Left forelimb (tissue), 1 donor: ENCODE measurements around the gene TCP11L2.
"Not testable (repeated sequence)": the region's sequence is repeated elsewhere in the genome, so short reads cannot be mapped to it uniquely, and the experiment has no call there.

Experiments
- DNase-seq: peaks from one replicate; pipeline ENCODE4 v3.0.0-alpha.2; 2018; ENCODE audit warnings: low spot score

Gene TCP11L2

GRCh38 chr12:106307181-106307580 lies 4.6 kb downstream of the TCP11L2 start:
- no peak for DNase-seq

- no peak for DNase-seq
Measured at GRCh38 chr12:106308121-106308520, 5.6 kb downstream of the TCP11L2 start.

DNA sequence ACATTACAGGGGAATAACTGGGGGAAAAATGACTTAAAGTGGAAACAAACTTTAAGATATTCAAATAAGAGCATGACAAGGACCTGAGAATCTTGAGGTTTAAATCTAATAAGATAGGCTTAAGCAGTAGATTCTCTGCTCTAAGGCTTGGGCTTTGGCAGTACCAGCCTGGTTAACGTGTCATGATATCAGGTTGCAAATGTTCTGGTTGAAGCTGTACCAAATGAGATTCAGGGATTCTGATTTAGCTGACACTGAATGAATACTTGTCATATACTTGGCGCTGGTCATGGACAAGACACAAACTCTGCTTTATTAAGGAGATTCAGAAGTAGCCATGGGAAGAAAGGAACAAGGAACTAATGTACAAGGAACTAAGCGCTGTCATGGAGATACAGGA lies 6.1 kb downstream of the TCP11L2 start:
- no peak for DNase-seq

DNA sequence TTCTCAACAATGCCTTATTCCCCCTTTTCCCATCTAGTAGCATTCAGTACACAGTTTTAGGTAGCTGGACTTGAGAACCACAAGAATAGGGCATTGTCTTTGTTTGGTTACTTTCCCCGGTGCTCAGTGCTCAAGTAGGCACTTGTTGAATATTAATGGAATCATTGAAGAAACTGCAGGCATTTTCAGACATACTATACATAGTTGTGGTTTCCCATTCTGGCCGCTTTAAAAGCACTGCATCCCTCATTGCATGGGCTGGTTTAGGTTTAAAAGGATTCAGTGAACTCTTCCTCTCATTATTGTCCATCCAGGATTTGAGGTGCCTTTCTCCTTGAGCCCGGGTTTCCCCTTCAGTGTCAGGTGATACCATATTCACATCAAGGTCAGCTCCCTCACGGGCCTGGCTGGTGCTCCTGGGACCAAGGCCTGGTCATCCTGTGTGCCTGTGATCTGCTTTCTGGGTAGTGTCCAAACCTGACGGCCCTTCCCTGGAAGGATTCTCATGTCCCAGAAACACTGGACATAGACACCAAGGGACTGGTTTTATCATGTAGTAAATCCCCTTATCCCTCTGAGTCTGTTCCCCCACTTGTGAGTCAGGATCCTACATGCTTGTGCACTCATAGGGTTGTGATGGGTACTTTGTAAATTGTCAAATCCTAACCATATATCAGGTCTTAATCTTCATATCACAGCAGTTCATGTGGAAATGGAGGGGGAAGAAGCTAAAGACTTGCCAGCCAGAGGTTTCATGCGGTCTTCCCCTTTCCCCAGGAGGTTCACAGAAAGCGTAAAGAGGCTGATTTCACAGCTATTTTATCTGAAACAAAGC lies 7.4 kb downstream of the TCP11L2 start:
- no peak for DNase-seq

- DNase-seq, result no peak
Measured at GRCh38 chr12:106310687-106311086, 8.2 kb downstream of the TCP11L2 start.

DNA sequence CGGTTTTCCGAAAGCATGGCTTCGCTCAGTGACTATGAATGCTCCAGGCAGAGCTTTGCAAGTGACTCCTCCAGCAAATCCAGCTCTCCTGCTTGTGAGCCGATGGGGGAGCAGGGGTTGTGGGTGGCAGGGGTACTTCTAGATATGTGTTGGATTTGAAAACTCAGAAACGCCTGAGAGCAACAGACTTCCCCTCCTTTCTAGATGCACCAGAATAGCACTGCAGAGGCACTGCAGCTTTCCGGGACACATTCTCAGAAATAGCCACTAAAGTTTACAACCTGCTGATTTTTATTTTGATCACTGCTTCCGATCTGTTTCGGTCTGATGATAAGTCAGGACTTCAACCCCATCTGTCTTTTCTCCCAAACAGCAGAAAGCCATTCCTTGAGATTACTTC lies 8.6 kb downstream of the TCP11L2 start:
- DNase-seq, result no peak

DNA sequence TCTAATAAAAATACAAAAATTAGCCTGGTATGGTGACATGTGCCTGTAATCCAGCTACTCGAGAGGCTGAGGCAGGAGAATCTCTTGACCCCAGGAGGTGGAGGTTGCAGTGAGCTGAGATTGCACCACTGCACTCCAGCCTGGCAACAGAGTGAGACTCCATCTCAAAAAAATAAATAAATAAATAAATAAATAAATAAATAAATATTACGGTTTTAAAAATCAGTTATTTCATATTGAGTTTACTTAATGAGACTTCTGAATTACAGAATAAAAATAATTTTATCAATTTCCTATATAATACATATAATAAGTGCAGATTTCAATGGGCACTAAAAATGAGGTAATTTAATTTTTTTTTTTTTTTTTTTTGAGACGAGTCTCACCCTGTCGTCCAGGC lies 10.9 kb downstream of the TCP11L2 start:
- DNase-seq, result not testable (repeated sequence)

DNA sequence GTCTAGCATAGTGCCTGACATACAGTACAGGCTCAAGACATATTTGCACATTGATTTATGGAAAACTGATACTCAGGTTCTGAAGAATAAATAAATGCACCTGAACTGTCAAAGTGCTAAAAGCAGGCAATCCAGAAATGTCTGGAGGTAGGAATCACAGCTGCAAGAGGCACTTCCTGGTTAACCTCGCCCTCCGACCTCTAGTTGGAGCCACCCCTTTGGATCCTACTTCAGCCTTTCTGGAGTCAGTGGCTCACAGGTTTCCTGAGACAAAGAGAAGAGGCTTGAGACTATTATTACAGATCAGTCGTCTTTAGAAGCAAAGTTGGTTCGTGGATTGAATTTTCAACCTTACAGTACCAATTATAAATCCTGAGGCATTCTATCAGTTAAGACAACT lies 13.0 kb downstream of the TCP11L2 start:
- no peak for DNase-seq

- DNase-seq, result no peak
Measured at GRCh38 chr12:106317406-106318082, 15.0 kb downstream of the TCP11L2 start.

- no peak for DNase-seq
Measured at GRCh38 chr12:106321139-106321850, 18.8 kb downstream of the TCP11L2 start.

DNA sequence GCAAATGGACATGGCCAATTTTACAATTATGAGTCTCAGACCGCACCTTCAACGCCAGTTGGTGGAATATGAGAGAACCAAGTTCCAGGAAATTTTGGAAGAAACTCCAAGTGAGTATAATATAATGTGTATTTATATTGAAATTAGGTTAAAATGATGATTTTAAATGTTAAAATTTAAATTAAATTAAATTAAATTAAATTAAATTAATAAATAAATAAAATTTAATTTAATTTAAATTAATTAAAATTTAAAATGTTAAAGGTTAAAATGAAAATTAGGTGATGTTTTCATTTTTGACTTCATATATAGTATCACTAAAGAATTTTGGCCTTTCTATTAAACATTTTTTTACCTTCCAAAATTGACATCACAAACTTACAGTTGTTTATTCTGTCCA lies 21.0 kb downstream of the TCP11L2 start:
- no peak for DNase-seq

- no peak for DNase-seq
Measured at GRCh38 chr12:106327309-106327869, 24.9 kb downstream of the TCP11L2 start.

DNA sequence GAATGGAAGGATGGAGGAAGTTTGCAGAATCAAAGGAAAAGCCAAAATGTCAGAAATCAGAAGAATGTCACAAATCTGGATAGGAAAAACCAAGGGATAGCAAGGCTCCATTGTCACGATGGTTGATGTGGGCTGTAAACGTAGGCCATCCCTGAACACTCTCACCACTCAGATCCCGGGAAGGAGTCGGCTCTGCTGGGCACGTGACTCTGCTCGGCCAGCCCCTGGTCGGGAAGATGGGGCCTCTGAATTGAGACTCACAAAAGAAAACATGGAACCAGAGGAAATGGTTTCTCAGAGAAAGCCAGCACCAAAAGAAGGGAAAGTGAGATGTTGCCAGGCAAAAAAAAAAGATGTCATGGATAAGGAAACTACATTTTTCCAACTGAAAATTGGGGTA lies 26.2 kb downstream of the TCP11L2 start:
- no peak for DNase-seq

GRCh38 chr12:106329231-106329982 lies 26.9 kb downstream of the TCP11L2 start:
- DNase-seq, result no peak

DNA sequence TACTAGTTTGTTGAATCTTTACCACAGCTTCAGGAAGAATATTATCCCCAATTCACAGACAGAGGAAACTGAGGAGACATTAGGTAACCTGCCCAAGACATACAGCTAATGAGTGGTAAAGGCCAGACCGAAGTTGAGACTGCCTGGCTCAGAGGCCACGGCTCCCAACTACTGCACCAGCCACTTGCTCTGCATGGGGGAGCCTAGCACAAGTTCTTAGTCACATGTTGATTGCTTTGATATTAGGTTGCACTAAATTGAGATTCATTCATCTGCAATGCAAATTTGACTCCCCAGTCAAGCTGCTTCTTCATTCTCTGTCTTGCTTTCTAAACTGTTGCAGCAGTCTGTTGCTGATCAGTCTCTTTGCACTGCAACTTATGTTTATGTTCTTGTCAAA lies 29.1 kb downstream of the TCP11L2 start:
- no peak for DNase-seq

GRCh38 chr12:106332536-106332935 lies 30.0 kb downstream of the TCP11L2 start:
- no peak for DNase-seq

DNA sequence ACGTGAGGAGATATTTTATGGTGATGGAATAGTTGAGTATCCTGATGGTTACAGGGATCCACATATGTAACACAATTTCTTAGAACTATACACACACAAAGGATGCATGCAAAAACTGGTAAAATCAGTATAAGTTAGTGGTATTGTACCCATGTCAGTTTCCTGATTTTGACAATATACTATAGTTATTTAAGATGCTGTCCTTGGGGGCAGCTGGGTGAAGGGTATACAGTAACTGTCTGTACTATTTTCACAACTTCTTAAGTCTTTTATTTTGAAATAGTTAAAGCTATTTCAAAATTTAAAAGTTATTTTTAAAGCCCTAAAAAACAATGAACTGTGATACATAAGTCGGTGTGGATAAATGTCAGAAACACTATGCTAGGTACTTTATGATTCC lies 30.5 kb downstream of the TCP11L2 start:
- DNase-seq, result no peak

- DNase-seq, result no peak
Measured at GRCh38 chr12:106333756-106334155, 31.2 kb downstream of the TCP11L2 start.

GRCh38 chr12:106341086-106341877 lies 38.7 kb downstream of the TCP11L2 start:
- DNase-seq, result no peak

DNA sequence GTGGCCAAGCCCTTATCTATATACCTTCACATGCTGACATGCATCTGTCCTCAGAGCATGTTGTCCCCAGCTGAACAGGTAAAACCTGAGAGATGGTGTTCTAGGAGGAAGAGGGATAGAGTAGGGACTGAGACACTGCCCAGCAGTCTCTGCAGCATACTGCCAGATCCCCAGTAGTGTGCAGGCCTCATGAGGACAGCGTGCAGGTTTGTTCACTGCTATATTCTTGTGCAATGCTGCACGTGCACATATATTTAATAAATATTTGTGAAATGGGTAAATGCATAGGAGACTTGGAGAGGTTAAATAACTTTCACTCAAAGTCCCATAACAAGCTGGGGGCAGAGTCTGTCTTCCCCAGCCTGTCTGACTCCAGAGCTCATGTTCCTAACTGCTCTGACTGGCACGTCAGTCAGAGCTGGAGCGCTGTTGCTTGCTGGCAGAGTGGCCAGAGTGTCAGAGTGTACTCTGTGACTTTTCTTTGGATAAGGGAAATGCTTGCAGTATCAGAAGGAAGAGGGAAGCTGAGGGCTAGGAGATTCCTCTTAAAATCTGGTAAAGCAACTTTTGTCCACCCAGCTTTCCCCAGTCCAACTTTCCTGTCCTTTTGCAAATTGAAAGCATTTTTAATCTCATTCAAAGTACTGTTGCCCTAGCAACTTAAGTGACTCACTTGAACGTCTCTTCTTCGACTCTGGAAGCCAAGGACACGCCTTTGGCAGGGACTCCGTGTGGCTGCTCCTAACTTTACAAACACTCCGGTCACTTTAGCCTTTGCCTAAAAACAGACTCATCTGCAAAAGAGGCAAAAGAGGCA lies 40.1 kb downstream of the TCP11L2 start:
- DNase-seq, result no peak
